ENCODE data around the gene TTC6.

The TTC6 gene

GRCh38 chr14:37558740-37559139, 36.7 kb upstream of the TTC6 start:
- intact Hi-C loops (cut with DNase I; ENCODE audit: low total_unique reads): no loop called here
- no peak for TF ChIP-seq CTCF (IDR thresholded peaks at IDR 0.05)
- H3K4me3 ChIP-seq: no peak overlapping the region
- DNase-seq: no peak
- H3K4me1 ChIP-seq: no peaks in the 10 kb centered on the region
- no peaks in the 10 kb centered on the region for H3K36me3 ChIP-seq
- no peaks in the 10 kb centered on the region for H3K9me3 ChIP-seq
- no peak overlapping the region for H3K27ac ChIP-seq
- H3K27me3 ChIP-seq: no peaks in the 10 kb centered on the region

- no peak overlapping the region for H3K27ac ChIP-seq
- H3K9me3 ChIP-seq: no peaks in the 10 kb centered on the region
- DNase-seq: no peak
- H3K4me1 ChIP-seq: no peaks in the 10 kb centered on the region
- intact Hi-C loops (cut with DNase I; ENCODE audit: low total_unique reads): no loop called here
- H3K36me3 ChIP-seq: no peaks in the 10 kb centered on the region
- no peak for TF ChIP-seq CTCF (IDR thresholded peaks at IDR 0.05)
- no peaks in the 10 kb centered on the region for H3K27me3 ChIP-seq
- H3K4me3 ChIP-seq: no peak overlapping the region
These were observed 36.0 kb upstream of the TTC6 start for GRCh38 chr14:37559386-37559785.

- DNase-seq: no peak
- intact Hi-C loops (cut with DNase I; ENCODE audit: low total_unique reads): no loop called here
- Histone ChIP-seq H3K36me3 (no peaks in the 10 kb centered on the region), H3K4me1 (peaks cover 0 to 9% (median 0%) of the 10 kb centered on the region in 4 donors), H3K27me3 (no peaks in the 10 kb centered on the region), H3K9me3 (no peaks in the 10 kb centered on the region), H3K27ac (no peak overlapping the region), H3K4me3 (no peak overlapping the region)
- no peak for TF ChIP-seq CTCF (IDR thresholded peaks at IDR 0.05)
These were observed 32.2 kb upstream of the TTC6 start for GRCh38 chr14:37563189-37563588.

DNA sequence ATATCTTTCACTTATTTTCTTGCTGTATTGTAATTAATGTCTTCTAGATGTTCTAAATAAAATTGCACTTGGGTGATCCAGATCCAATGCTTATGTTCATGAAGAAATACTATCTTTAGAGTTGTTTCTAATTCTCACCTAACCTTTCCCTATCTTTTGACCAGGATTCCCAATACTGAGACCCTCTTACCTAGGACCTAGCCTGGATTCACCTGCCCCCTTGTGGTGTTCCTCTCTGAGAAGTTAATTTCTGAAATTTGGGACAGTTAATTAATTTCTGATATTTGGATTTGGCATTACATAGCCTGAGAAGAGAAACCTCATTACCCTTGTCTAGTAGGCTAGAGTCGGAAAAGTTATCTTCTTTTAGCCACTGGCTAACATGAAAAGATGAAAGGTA, 29.9 kb upstream of the TTC6 start:
- H3K27me3 ChIP-seq: no peaks in the 10 kb centered on the region
- intact Hi-C loops (cut with DNase I; ENCODE audit: low total_unique reads): no loop called here
- no peak overlapping the region for H3K27ac ChIP-seq

DNA sequence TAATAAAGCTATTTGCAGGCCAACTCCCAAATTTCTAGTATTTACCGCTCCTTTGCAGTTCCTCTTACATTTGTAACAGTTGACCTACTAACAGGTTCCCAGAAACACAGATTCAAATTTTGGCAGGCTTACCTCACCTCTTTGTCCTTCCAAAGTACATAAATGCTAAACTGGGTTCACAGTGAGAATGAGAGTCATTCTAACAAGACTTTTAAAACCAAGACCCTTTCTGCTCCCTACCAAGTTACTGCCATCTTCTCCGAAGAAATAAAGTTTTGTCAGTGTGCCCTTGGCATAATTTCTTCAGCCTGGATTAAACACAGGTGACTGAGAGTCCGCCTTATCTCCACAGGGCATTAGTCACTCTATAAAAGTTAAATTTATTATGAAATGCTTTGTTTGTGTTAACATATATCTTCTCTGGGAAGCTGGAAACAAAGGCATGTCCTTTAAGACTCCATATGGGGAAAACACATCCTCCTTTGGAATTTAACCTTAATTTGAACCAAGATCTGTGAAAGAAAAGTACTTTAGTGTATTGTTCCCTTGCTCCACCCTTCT, 28.5 kb upstream of the TTC6 start:
- TF ChIP-seq CTCF (IDR thresholded peaks at IDR 0.05): no peak
- Histone ChIP-seq H3K36me3 (no peaks in the 10 kb centered on the region), H3K4me1 (peaks cover 0 to 9% (median 0%) of the 10 kb centered on the region in 4 donors), H3K9me3 (no peaks in the 10 kb centered on the region), H3K4me3 (no peak overlapping the region), H3K27me3 (no peaks in the 10 kb centered on the region), H3K27ac (no peak overlapping the region)
- intact Hi-C loops (cut with DNase I; ENCODE audit: low total_unique reads): no loop called here
- DNase-seq: no peak

More for the DNA sequence above, 29.9 kb upstream of the TTC6 start:
- TF ChIP-seq CTCF (IDR thresholded peaks at IDR 0.05): no peak
- DNase-seq: no peak
- H3K4me3 ChIP-seq: no peak overlapping the region
- no peaks in the 10 kb centered on the region for H3K36me3 ChIP-seq
- H3K4me1 ChIP-seq: peaks cover 0 to 9% (median 0%) of the 10 kb centered on the region in 4 donors
- H3K9me3 ChIP-seq: no peaks in the 10 kb centered on the region

- intact Hi-C loops (cut with DNase I; ENCODE audit: low total_unique reads): no loop called here
- Histone ChIP-seq H3K4me1 (peaks cover 0 to 15% (median 0%) of the 10 kb centered on the region in 4 donors), H3K27me3 (no peaks in the 10 kb centered on the region), H3K27ac (no peak overlapping the region), H3K4me3 (no peak overlapping the region), H3K36me3 (no peaks in the 10 kb centered on the region), H3K9me3 (no peaks in the 10 kb centered on the region)
- no peak for TF ChIP-seq CTCF (IDR thresholded peaks at IDR 0.05)
- no peak for DNase-seq
These were observed 25.7 kb upstream of the TTC6 start for GRCh38 chr14:37569729-37570128.
